HL-60 (cell line): ENCODE data around the gene OSCAR.

Experiments used
- DNase-seq, 2 experiments: peaks; one replicate each; pipeline ENCODE4 v3.0.0-alpha.2; 2010 to 2020; ENCODE audit warnings: low read depth in 1 of 2, low spot score in 1 of 2
- H3K27ac ChIP-seq: fragments of 250-450 bp; sonication (Bioruptor Pico); replicated peaks from 2 replicates; pipeline ENCODE4 v1.5.1; 2020; ENCODE audit warnings: mild to moderate bottlenecking, moderate library complexity
- H3K27me3 ChIP-seq: fragments of 250-450 bp; sonication (Bioruptor Pico); 2 replicates; pipeline ENCODE4 v1.5.1; 2021; ENCODE audit warnings: mild to moderate bottlenecking, moderate library complexity; ENCODE audit not compliant: insufficient read depth, poor library complexity, severe bottlenecking
- H3K4me3 ChIP-seq: replicated peaks from 2 replicates; pipeline ENCODE4 v1.5.1; 2011; ENCODE audit warnings: mild to moderate bottlenecking, control low read depth, low read length; ENCODE audit not compliant: insufficient read depth
- GABPA ChIP-seq: IDR thresholded peaks from 2 replicates; pipeline ENCODE4 v1.6.1; 2012; ENCODE audit warnings: low read depth
- POLR2AphosphoS5 ChIP-seq: IDR thresholded peaks from 2 replicates; pipeline ENCODE4 v1.6.1; 2012; ENCODE audit warnings: low read depth
- SPI1 ChIP-seq: IDR thresholded peaks from 2 replicates; pipeline ENCODE4 v1.6.1; 2012; ENCODE audit warnings: low read depth, mild to moderate bottlenecking, borderline replicate concordance
- TF ChIP-seq, protein P1 (sequence below): IDR thresholded peaks from 2 replicates; pipeline ENCODE4 v1.6.1; 2012; ENCODE audit warnings: low read depth; ENCODE audit not compliant: insufficient replicate concordance
- TF ChIP-seq, protein P2 (sequence below): IDR thresholded peaks from one replicate; pipeline ENCODE4 v1.5.1; 2011; ENCODE audit warnings: low read length, control low read depth, inconsistent platforms; ENCODE audit not compliant: insufficient read depth

OSCAR gene

GRCh38 chr19:54095136-54095858 lies 5.3 kb downstream of the OSCAR start:
- Histone ChIP-seq H3K27me3 (no peaks in the 10 kb centered on the region), H3K4me3 (no peak overlapping the region), H3K27ac (no peak overlapping the region)
- no peak for TF ChIP-seq SPI1
- TF ChIP-seq, protein P1, sequence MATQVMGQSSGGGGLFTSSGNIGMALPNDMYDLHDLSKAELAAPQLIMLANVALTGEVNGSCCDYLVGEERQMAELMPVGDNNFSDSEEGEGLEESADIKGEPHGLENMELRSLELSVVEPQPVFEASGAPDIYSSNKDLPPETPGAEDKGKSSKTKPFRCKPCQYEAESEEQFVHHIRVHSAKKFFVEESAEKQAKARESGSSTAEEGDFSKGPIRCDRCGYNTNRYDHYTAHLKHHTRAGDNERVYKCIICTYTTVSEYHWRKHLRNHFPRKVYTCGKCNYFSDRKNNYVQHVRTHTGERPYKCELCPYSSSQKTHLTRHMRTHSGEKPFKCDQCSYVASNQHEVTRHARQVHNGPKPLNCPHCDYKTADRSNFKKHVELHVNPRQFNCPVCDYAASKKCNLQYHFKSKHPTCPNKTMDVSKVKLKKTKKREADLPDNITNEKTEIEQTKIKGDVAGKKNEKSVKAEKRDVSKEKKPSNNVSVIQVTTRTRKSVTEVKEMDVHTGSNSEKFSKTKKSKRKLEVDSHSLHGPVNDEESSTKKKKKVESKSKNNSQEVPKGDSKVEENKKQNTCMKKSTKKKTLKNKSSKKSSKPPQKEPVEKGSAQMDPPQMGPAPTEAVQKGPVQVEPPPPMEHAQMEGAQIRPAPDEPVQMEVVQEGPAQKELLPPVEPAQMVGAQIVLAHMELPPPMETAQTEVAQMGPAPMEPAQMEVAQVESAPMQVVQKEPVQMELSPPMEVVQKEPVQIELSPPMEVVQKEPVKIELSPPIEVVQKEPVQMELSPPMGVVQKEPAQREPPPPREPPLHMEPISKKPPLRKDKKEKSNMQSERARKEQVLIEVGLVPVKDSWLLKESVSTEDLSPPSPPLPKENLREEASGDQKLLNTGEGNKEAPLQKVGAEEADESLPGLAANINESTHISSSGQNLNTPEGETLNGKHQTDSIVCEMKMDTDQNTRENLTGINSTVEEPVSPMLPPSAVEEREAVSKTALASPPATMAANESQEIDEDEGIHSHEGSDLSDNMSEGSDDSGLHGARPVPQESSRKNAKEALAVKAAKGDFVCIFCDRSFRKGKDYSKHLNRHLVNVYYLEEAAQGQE = no peak
- TF ChIP-seq, protein P2, sequence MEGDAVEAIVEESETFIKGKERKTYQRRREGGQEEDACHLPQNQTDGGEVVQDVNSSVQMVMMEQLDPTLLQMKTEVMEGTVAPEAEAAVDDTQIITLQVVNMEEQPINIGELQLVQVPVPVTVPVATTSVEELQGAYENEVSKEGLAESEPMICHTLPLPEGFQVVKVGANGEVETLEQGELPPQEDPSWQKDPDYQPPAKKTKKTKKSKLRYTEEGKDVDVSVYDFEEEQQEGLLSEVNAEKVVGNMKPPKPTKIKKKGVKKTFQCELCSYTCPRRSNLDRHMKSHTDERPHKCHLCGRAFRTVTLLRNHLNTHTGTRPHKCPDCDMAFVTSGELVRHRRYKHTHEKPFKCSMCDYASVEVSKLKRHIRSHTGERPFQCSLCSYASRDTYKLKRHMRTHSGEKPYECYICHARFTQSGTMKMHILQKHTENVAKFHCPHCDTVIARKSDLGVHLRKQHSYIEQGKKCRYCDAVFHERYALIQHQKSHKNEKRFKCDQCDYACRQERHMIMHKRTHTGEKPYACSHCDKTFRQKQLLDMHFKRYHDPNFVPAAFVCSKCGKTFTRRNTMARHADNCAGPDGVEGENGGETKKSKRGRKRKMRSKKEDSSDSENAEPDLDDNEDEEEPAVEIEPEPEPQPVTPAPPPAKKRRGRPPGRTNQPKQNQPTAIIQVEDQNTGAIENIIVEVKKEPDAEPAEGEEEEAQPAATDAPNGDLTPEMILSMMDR = no peak
- TF ChIP-seq POLR2AphosphoS5 = no peak
- TF ChIP-seq GABPA = no peak
- DNase-seq = no peak

GRCh38 chr19:54094426-54095000 lies 6.1 kb downstream of the OSCAR start:
- H3K27ac ChIP-seq = no peak overlapping the region
- TF ChIP-seq, protein P2 = no peak
- TF ChIP-seq, protein P1 = no peak
- no peak for TF ChIP-seq SPI1
- TF ChIP-seq POLR2AphosphoS5 = no peak
- TF ChIP-seq GABPA = no peak
- H3K4me3 ChIP-seq = no peak overlapping the region
- peak in 1 of 2 experiments; percentile 39 for DNase-seq
- no peaks in the 10 kb centered on the region for H3K27me3 ChIP-seq

DNA sequence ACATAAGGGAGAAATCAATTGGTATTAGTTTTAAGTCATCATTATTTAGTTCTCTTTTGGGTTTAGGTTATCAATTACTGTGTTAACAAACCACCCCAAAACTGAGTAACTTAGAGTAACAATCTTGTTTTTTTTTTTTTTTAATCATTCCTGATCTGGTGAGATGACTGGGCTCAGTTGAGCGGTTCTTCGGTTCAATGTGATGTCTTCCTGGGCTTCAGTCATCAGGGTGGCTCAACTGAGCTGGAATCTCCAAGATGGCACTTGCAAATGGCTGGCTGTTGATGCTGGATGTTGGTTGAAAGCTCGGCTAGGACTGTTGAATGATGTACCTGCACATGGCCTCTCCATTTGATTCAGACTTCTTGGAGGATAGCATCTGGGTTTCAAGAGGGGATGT lies 16.2 kb downstream of the OSCAR start:
- H3K27me3 ChIP-seq = no peaks in the 10 kb centered on the region
- H3K27ac ChIP-seq = no peak overlapping the region
- no peak for DNase-seq
- H3K4me3 ChIP-seq = no peak overlapping the region
- TF ChIP-seq SPI1 (no peak), GABPA (no peak), POLR2AphosphoS5 (no peak)
- TF ChIP-seq, protein P2 = no peak
- TF ChIP-seq, protein P1 = no peak
